ENCODE measurements around the gene FASTKD3.

DNA sequence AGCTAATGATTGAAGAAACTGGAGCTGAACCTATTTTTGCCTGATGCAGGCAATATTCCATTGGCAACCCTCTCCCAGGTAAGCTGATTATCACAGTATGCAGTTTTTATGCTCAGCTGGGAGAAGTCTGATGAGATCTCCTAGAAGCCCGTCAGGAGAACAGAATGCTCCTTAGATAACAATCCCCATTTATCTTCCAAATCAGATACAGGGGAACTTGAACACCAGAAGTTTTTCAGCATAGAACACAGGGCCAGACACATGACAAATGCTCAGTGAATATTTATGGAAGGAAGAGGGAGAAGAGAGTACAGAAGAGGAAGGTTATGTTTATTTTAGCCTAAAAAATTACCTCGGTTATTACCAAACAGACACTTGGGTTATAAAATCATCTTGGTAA, 55.8 kb downstream of the FASTKD3 start:
- TF ChIP-seq CTCF (conservative IDR thresholded peaks at IDR 0.05; ENCODE audit: low read length): no peak
- no peak for TF ChIP-seq EZH2phosphoT487 (IDR thresholded peaks at IDR 0.05; ENCODE audit: borderline replicate concordance, low read depth, low read length)

All from OCI-LY7 (cell line).